Trophoblast cell (in vitro differentiated cells and primary cell): ENCODE data around the gene AARS2.

Source experiments
- DNase-seq, 2 donors: peaks; one replicate each; pipeline ENCODE4 v3.0.0-alpha.2; 2016
- H2AFZ ChIP-seq: 2 replicates; pipeline ENCODE4 v1.6.1; 2013; ENCODE audit warnings: low read length, moderate library complexity, mild to moderate bottlenecking; ENCODE audit not compliant: insufficient read depth, poor library complexity
- H2AK5ac ChIP-seq: 2 replicates; pipeline ENCODE4 v1.6.1; 2013; ENCODE audit warnings: mild to moderate bottlenecking, low read length
- H2BK120ac ChIP-seq: 2 replicates; pipeline ENCODE4 v1.6.1; 2013; ENCODE audit warnings: low read length, mild to moderate bottlenecking, moderate library complexity; ENCODE audit not compliant: insufficient read depth, poor library complexity
- H2BK12ac ChIP-seq: 2 replicates; pipeline ENCODE4 v1.6.1; 2013; ENCODE audit warnings: mild to moderate bottlenecking, low read length, moderate library complexity
- H2BK5ac ChIP-seq: 2 replicates; pipeline ENCODE4 v1.6.1; 2013; ENCODE audit warnings: low read length, low read depth, moderate library complexity, mild to moderate bottlenecking; ENCODE audit not compliant: poor library complexity
- H3K14ac ChIP-seq: 2 replicates; pipeline ENCODE4 v1.6.1; 2013; ENCODE audit warnings: mild to moderate bottlenecking, low read length
- H3K18ac ChIP-seq: 2 replicates; pipeline ENCODE4 v1.6.1; 2013; ENCODE audit warnings: mild to moderate bottlenecking, low read length
- H3K23ac ChIP-seq: 2 replicates; pipeline ENCODE4 v1.6.1; 2013; ENCODE audit warnings: low read length
- H3K27ac ChIP-seq: 2 replicates; pipeline ENCODE4 v1.5.1; 2013; ENCODE audit warnings: low read depth, mild to moderate bottlenecking, inconsistent platforms, low read length, moderate library complexity
- H3K27me3 ChIP-seq: 2 replicates; pipeline ENCODE4 v1.6.1; 2013; ENCODE audit warnings: inconsistent platforms, mild to moderate bottlenecking, low read length, moderate library complexity; ENCODE audit not compliant: insufficient read depth
- H3K36me3 ChIP-seq, 2 experiments: 1 replicate in 1 of 2; 2 replicates in 1 of 2; pipeline ENCODE4 v1.6.1; 2013; ENCODE audit warnings: low read length in 2 of 2, mild to moderate bottlenecking in 2 of 2, moderate library complexity in 1 of 2; ENCODE audit not compliant: insufficient read depth in 2 of 2, control insufficient read depth in 1 of 2
- H3K4ac ChIP-seq: 2 replicates; pipeline ENCODE4 v1.6.1; 2013; ENCODE audit warnings: low read depth, mild to moderate bottlenecking, low read length, moderate library complexity
- H3K4me1 ChIP-seq, 2 experiments: 1 replicate in 1 of 2; 2 replicates in 1 of 2; pipeline ENCODE4 v1.6.1; 2013; ENCODE audit warnings: low read length in 2 of 2, mild to moderate bottlenecking in 2 of 2, moderate library complexity in 1 of 2; ENCODE audit not compliant: insufficient read depth in 2 of 2, control insufficient read depth in 1 of 2
- H3K4me2 ChIP-seq: 2 replicates; pipeline ENCODE4 v1.6.1; 2013; ENCODE audit warnings: inconsistent platforms, mild to moderate bottlenecking, low read length, moderate library complexity
- H3K4me3 ChIP-seq: 2 replicates; pipeline ENCODE4 v1.5.1; 2013; ENCODE audit warnings: mild to moderate bottlenecking, low read depth, low read length, inconsistent platforms
- H3K79me1 ChIP-seq: one replicate; pipeline ENCODE4 v1.6.1; 2013; ENCODE audit warnings: low read length
- H3K79me2 ChIP-seq: 2 replicates; pipeline ENCODE4 v1.6.1; 2013; ENCODE audit warnings: low read length, mild to moderate bottlenecking; ENCODE audit not compliant: control insufficient read depth, insufficient read depth, poor library complexity
- H3K9ac ChIP-seq: 2 replicates; pipeline ENCODE4 v1.6.1; 2013; ENCODE audit warnings: mild to moderate bottlenecking, low read length
- H3K9me3 ChIP-seq: 2 replicates; pipeline ENCODE4 v1.6.1; 2013; ENCODE audit warnings: low read depth, mild to moderate bottlenecking, control low read depth, inconsistent platforms, low read length; ENCODE audit not compliant: insufficient read depth
- H4K12ac ChIP-seq: 2 replicates; pipeline ENCODE4 v1.6.1; 2013; ENCODE audit warnings: low read depth, mild to moderate bottlenecking, low read length, moderate library complexity
- H4K8ac ChIP-seq: 2 replicates; pipeline ENCODE4 v1.6.1; 2013; ENCODE audit warnings: low read depth, mild to moderate bottlenecking, low read length, moderate library complexity
- H4K91ac ChIP-seq: one replicate; pipeline ENCODE4 v1.6.1; 2013; ENCODE audit warnings: low read depth, mild to moderate bottlenecking, low read length, moderate library complexity
- WGBS: extraction: QIAGEN DNeasy Blood & Tissue Kit; methylation state at CpG from one replicate; pipeline ENCODE4 v1.1.7; 2013; ENCODE audit warnings: missing lambda C conversion rate; ENCODE audit not compliant: insufficient read length, insufficient coverage; ENCODE audit errors: extremely low coverage; 5-methylcytosine and 5-hydroxymethylcytosine counted together

Gene AARS2

GRCh38 chr6:44263354-44264100 is 49.6 kb downstream of the AARS2 start:
- H3K4me2 ChIP-seq: peak overlapping the region; percentile 99
- H3K9me3 ChIP-seq: no peaks in the 10 kb centered on the region
- no peak overlapping the region for H3K23ac ChIP-seq
- H3K14ac ChIP-seq: no peak overlapping the region
- H2AK5ac ChIP-seq: peak overlapping the region; percentile 26
- H3K27me3 ChIP-seq: peaks cover 3% of the 10 kb centered on the region
- H2BK5ac ChIP-seq: peak overlapping the region; percentile 9
- H3K27ac ChIP-seq: no peak overlapping the region
- H4K8ac ChIP-seq: peak overlapping the region; percentile 33
- peak overlapping the region; percentile 29 for H3K4ac ChIP-seq
- peaks cover 23 to 24% of the 10 kb centered on the region in 2 experiments for H3K4me1 ChIP-seq
- H3K4me3 ChIP-seq: no peak overlapping the region
- H3K79me1 ChIP-seq: peaks cover 8% of the 10 kb centered on the region
- H4K12ac ChIP-seq: no peak overlapping the region
- DNase-seq: no peak
- H3K36me3 ChIP-seq: peaks cover 17 to 20% of the 10 kb centered on the region in 2 experiments
- H3K18ac ChIP-seq: peak overlapping the region; percentile 38
- no peak overlapping the region for H2AFZ ChIP-seq
- no CpG with 5 or more reads among the region's 9 CpGs for WGBS
- H2BK120ac ChIP-seq: no peak overlapping the region
- peak overlapping the region; percentile 18 for H3K9ac ChIP-seq
- peak overlapping the region; percentile 42 for H2BK12ac ChIP-seq
- H4K91ac ChIP-seq: peak overlapping the region; percentile 13
- H3K79me2 ChIP-seq: peaks cover 3% of the 10 kb centered on the region

GRCh38 chr6:44262467-44263353 is 50.4 kb downstream of the AARS2 start:
- H3K9ac ChIP-seq: peak overlapping the region; percentile 13
- no peaks in the 10 kb centered on the region for H3K9me3 ChIP-seq
- H2BK5ac ChIP-seq: peak overlapping the region; percentile 4
- H3K4me2 ChIP-seq: peak overlapping the region; percentile 99
- H3K23ac ChIP-seq: no peak overlapping the region
- peak overlapping the region; percentile 44 for H2AK5ac ChIP-seq
- H3K18ac ChIP-seq: peak overlapping the region; percentile 38
- H2AFZ ChIP-seq: no peak overlapping the region
- H3K27me3 ChIP-seq: no peaks in the 10 kb centered on the region
- no peak overlapping the region for H4K91ac ChIP-seq
- no peak overlapping the region for H4K12ac ChIP-seq
- WGBS: no CpG with 5 or more reads among the region's 7 CpGs
- no peak for DNase-seq
- peak overlapping the region; percentile 29 for H3K4ac ChIP-seq
- H4K8ac ChIP-seq: peak overlapping the region; percentile 33
- peaks cover 8% of the 10 kb centered on the region for H3K79me1 ChIP-seq
- no peak overlapping the region for H3K4me3 ChIP-seq
- H3K4me1 ChIP-seq: peaks cover 23 to 25% of the 10 kb centered on the region in 2 experiments
- H3K36me3 ChIP-seq: peaks cover 19 to 23% of the 10 kb centered on the region in 2 experiments
- no peak overlapping the region for H2BK12ac ChIP-seq
- H3K14ac ChIP-seq: no peak overlapping the region
- peaks cover 3% of the 10 kb centered on the region for H3K79me2 ChIP-seq
- H3K27ac ChIP-seq: no peak overlapping the region
- H2BK120ac ChIP-seq: no peak overlapping the region

GRCh38 chr6:44261581-44261980 is 51.6 kb downstream of the AARS2 start:
- Histone ChIP-seq H3K4me2 (no peak overlapping the region), H3K14ac (no peak overlapping the region), H3K27me3 (no peaks in the 10 kb centered on the region), H3K23ac (no peak overlapping the region), H3K27ac (no peak overlapping the region), H2BK5ac (no peak overlapping the region), H2BK120ac (no peak overlapping the region), H3K9me3 (no peaks in the 10 kb centered on the region), H3K79me2 (peaks cover 11% of the 10 kb centered on the region), H2AK5ac (no peak overlapping the region), H2AFZ (no peak overlapping the region), H2BK12ac (no peak overlapping the region), H4K91ac (no peak overlapping the region), H3K4me1 (peaks cover 24 to 27% of the 10 kb centered on the region in 2 experiments), H3K36me3 (peaks cover 19 to 23% of the 10 kb centered on the region in 2 experiments), H4K8ac (no peak overlapping the region), H4K12ac (no peak overlapping the region), H3K79me1 (peaks cover 16% of the 10 kb centered on the region), H3K4ac (no peak overlapping the region), H3K4me3 (no peak overlapping the region), H3K9ac (no peak overlapping the region), H3K18ac (no peak overlapping the region)
- no CpG with 5 or more reads among the region's 8 CpGs for WGBS
- no peak for DNase-seq

- Histone ChIP-seq H3K9me3 (no peaks in the 10 kb centered on the region), H4K8ac (no peak overlapping the region), H3K9ac (no peak overlapping the region), H3K27ac (no peak overlapping the region), H3K36me3 (peaks cover 19 to 25% of the 10 kb centered on the region in 2 experiments), H4K91ac (no peak overlapping the region), H3K18ac (no peak overlapping the region), H3K23ac (no peak overlapping the region), H3K4me2 (no peak overlapping the region), H3K27me3 (no peaks in the 10 kb centered on the region), H3K4ac (no peak overlapping the region), H3K14ac (no peak overlapping the region), H3K79me2 (peaks cover 12% of the 10 kb centered on the region), H3K4me3 (no peak overlapping the region), H2BK5ac (no peak overlapping the region), H2AFZ (no peak overlapping the region), H2BK120ac (no peak overlapping the region), H4K12ac (no peak overlapping the region), H2AK5ac (no peak overlapping the region), H3K4me1 (peaks cover 32 to 33% of the 10 kb centered on the region in 2 experiments), H3K79me1 (peaks cover 18% of the 10 kb centered on the region), H2BK12ac (no peak overlapping the region)
- DNase-seq: no peak
- WGBS: no CpG with 5 or more reads among the region's 6 CpGs
Measured at GRCh38 chr6:44260451-44261297, 52.5 kb downstream of the AARS2 start.
